Medulla oblongata (tissue), 1 donor: ENCODE data around the gene TMA16.
A peak's percentile ranks its signal among the peaks of the same experiment; 100 is the strongest.
"Not testable (repeated sequence)": the region's sequence is repeated elsewhere in the genome, so short reads cannot be mapped to it uniquely, and the experiment has no call there.

Experiments
- DNase-seq: peaks from one replicate; pipeline ENCODE4 v3.0.0-alpha.2; 2015; ENCODE audit errors: extremely low spot score

Gene TMA16

DNA sequence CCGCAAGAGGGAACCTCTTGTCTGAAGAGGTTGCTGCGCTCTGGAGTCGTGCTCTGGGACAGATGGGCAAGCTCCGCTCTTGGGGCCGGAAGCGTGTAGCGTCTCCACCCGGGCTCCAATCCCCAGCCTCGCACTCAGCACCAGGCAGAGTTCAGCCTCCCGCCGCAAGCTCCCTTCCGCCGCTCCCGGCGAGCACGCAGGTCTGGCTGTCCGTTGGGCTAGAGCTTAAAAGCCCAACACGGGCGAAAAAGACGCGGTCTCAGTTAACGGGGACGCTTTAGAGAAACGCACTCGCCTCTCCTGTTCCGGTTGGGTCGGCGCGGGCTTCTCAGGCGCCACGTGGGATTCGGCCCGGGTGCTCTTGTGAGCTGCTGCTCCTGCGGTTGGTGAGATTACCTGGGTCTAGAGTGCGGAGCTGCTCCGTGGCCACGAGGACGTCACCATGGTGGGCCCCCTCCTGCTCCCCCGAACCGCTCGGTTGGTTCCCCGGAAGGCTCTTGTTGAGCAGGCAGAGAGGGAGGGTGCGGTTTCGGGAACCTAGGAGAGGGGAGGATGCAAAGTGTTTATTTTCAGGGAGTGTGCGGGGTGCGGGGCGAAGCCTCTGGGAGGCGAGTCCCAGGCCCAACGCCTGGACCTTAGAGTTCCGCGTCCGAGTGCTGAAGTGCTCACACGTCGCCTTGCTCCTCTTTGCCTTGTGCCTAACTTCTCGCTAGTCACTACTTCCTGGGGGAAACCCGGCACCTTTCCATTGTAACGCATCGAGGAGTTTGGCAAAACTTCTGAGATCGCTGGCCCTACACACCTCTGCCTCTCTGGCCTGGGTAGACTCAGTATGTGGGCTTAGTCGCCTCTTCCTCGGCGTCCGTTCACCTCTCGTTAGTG lies at the start of gene TMA16:
Gene TMA16, plus strand, starts transcription at position 331 of the 882 bp plus-strand sequence. Its CDS starts 112 bp downstream, at position 443.
- DNase-seq = peak; percentile 84

DNA sequence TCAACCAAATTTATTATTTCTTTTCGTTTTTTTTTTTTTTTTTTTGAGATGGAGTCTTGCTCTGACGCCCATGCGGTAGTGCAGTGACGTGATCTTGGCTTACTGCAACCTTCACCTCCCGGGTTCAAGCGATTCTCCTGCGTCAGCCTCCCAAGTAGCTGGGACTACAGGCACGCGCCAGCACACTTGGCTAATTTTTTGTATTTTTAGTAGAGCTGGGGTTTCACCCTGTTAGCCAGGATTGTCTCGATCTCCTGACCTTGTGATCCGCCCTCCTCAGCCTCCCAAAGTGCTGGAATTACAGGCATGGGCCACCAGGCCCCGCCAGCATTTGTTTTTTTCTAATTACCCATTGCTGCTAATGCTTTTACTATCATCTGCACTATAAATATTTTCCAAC lies 47.5 kb upstream of the TMA16 start:
- not testable (repeated sequence) for DNase-seq

DNA sequence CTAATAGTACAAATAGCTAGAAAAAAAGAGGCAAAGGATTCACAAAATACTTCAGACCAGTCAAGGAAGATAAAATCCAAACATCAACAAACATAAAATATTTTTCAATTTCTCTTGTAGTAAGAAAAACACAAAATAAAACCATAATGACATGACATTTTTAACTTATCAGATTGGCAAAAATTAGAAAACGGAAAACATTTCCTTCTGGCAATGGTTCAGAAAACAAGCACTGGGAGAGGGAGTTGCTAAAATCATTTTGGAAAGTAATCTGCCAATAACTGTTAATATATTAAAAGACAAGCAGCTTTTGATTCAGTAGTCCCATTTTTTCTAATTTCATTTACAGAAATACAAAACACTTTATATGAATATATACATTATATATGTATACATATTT lies 47.0 kb upstream of the TMA16 start:
- no peak for DNase-seq

DNA sequence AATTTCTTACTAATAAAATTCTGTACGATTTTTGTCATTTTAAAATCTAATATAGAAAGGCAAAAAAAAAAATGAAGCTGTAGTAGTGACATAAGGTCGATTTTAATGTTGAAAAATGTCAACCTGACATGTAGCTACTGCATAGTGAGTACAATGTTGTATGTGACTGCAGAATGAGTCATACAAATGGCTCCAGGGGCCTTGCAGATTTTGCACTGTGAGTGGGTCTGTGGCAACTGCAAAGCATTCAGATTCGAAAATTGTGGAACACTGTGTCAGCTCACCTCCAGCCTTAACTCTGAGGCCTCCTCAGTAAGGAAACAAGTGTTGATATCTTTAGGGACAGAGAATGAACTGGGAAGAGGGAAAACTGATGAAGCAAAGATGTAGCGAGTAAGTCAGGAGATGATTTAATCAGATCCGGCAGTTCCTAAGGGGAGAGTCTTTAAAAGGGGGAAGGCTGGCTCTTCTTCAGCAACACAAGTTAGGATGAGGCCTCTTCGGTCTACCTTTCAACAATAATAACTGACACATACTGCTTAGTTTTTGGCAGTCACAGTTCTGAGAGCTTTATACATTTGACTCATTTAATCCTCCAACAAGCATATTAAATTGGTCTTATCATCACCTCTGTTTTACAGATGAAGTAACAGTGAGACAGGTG lies 45.8 kb upstream of the TMA16 start:
- DNase-seq = no peak

DNA sequence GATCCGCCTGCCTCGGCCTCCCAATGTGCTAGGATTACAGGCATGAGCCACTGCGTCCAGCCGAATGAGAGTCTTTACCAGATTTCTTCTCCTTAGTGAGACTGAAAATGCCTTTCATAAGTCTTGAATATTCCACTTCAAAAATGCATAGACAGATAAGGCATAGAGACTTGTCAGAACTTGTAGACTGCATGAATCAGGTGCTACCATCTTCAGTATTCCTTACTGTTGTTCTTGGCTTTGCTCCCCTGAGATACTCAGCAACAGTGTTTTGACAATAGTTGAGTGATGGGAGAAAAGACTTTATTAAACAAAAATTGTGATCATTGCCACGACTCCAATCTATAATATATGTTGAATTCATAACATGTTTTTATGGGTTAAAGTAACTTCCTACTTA lies 31.9 kb upstream of the TMA16 start:
- no peak for DNase-seq

DNA sequence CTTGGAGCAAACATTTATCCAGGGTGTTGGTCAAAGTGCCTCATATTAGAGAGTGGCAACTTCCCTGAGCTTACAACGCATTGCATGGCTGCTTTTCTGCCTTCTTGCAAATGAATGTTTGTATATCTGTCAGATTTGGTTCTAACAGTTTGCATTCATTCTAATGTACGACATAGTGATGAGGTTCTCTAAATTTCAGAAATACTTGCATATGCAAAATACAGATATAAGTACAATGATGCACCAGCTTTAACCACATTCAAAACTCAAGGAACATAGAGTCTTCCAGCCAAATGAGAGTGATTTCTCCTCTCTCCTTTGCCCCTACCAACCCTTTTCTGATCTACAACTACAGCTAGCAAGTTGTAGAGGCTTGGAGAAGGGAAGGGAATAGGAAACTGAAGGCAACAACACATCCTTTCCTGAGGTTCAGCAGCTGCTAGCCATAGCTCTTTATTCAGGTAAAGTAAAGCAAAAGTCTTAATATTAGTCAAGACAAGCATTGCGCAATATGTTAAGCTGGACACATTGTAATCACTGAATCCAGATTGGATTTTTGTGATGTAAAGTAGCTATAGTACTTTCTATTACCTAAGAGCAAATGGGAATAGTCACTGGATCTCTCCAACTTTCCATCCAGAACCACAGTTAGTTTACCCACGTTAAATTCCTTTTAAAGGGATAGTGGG lies 27.3 kb upstream of the TMA16 start:
- DNase-seq = no peak

DNA sequence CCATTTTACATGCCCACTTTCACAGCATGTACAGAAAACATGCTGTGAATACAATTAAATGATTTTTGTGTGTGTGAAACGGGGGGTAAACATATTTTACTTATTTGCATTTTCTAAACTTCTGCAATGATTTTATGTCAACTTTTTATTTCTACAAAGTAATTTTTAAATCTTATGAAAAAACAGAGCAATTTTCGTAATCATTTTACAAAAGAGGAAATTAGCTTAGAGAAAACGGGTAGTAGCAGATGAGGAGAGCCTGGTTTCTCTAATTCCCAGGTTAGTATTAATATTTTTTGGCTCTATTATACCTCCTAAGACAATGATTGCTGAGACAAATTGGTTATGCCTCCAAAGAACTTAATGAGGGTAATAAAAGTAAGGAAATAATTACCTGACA lies 24.1 kb upstream of the TMA16 start:
- no peak for DNase-seq

DNA sequence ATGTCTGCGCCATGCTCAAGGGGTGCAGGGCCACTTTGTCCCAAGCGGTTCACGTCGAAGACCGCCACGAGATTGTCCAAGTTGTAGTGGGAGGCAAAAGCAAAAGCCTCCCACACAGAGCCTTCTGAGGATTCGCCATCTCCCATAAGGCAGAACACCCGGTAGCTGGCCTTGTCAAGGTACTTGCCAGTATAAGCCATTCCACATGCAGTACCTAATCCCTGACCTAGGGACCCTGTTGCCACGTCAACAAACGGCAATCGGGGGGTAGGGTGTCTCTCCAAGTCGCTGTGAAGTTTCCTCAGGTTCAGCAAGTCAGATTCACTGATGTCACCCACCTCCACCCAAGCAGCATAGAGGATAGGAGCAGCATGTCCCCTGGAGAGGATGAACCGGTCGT lies 21.4 kb upstream of the TMA16 start:
- no peak for DNase-seq

DNA sequence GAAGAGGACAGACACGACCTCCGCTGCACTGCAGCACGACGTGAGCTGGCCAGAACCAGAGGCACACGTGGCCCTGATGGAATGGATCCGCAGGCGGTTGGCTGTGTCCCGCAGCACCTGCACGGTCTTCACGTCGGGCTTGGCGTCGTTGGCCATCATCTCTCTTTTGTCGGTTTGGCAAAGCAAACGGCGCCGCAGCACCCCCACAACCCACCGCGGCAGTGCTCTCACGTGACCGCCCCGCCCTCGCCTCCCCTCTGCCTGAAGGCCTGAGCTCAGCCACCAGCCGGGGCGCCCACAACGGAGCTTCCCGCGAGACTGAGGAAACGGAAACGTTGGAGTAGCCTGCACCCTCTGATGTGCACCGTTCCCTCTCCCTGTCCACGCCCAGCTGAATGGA lies 20.9 kb upstream of the TMA16 start, which contains the start of gene TKTL2:
Gene TKTL2, minus strand, starts transcription at position 179 of the 400 bp plus-strand sequence. Its CDS starts 20 bp downstream, at position 159.
- DNase-seq = no peak

DNA sequence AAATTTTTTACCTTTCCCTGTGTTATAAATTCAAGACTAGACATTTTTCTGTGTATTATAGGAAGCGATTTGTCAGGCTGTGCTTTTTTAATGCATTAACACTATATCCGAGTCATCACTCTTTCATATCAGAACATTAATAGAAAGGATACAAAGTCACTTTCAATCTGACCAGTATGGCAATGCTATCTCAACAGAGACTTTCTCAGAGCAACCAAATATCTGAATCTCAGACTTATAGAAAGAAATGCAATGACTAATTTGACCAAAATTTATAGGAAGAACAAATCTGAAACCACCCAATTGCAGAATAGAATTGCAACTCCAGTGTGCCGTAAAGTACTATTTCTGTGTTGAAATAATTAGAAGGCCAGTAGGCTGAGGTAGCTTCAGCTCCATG lies 20.5 kb upstream of the TMA16 start:
- no peak for DNase-seq

DNA sequence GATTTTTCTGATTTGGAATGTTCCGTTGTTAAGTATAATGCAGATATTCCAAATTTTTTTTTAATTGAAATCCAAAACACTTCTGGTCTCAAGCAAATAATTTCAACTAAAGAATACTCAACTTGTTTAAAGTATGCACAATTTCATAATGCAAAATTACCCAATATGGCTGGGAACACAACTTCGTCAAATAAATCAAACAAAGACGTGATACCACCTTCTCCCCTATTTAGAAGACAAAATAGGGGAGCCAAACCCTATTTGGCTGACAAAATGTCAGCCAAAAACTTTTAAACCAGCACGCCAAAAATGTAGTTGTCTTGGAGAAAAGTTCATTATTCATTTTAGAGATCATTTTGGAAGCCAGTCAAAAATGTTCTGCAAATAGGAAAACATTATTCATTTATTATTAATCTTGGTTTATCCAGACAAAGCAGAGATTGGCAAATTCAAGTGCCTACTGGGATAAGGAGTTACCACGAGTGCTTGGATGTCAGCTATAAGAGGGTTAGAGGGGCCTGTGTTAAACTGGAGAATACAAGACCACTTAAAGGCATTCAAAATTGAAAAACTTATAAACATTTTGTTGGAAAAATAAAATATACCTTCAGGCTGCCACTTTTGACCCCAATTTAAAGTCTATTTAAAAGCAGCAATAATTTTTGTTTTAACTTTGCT lies 17.6 kb upstream of the TMA16 start:
- no peak for DNase-seq

DNA sequence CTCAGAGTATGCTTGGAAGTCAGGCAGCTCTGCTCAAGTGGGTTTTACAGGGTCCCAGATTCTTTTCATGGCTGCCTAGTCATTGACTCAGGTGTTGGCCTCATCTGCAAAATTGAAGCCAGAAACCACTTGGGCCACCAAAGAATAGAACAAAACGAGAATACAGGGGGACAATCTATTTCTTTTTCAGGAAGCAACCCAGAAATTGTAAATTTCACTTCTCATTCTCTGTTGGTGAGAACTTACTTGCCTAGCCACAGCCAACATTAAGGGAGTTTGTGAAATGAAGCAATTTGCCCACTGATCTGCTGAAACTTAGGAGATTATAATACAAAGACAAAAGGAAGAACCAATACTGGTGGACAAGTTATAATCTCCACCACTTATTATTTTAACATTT lies 12.3 kb upstream of the TMA16 start:
- peak; percentile 52 for DNase-seq

DNA sequence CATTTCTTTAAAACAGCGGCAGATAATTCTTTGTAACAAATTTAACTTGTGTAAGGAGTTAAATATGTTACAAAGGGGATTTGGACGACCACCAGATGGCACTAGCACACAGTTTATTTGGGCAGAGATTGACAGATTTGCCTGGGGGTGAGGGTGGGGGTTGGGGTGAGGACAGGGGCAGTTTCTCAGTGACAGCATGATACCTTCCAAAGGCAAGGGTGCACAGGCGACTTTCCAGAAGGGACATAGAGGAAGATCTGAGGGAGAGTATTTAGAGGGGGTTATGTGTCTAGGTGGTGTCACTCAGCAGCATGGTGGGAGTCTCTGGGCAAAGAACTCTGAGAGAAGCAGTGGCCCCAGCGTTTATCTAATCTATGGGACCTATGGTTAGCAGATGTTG lies 9.6 kb upstream of the TMA16 start:
- peak; percentile 71 for DNase-seq

DNA sequence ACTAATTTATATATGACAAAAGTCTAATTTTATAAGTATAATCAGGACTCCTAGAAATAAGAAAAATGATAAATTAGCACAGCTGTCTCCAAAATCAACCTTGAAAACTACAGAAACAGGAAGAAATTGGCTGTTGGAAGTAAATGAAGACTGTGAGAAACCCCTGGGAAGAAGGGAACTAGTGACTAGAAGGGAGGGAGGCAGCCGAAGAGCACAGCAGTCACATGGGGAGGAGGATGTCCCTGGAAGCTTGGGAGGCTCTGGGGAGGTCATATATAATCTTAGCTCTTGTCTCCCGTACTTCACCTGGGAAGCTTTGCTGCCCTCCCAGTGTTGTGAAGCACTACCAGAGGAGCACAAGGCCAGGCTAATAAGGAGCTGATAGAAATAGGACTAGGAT lies 8.9 kb upstream of the TMA16 start:
- DNase-seq = no peak

DNA sequence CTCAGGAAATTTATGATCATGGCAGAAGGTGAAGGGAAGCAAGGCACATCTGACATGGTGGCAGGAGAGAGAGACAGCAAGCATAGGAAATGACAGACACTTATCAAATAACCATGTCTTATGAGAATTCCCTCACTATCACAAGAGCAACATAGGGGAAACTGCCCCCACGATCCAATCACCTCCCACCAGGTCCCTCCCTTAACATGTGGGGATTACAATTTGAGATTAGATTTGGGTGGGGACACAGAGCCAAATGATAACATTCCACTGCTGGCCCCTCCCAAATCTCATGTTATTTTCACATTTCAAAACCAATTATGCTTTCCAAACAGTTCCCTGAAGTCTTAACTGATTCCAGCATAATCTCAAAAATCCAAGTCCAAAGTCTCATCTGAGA lies 8.2 kb upstream of the TMA16 start:
- DNase-seq = no peak

DNA sequence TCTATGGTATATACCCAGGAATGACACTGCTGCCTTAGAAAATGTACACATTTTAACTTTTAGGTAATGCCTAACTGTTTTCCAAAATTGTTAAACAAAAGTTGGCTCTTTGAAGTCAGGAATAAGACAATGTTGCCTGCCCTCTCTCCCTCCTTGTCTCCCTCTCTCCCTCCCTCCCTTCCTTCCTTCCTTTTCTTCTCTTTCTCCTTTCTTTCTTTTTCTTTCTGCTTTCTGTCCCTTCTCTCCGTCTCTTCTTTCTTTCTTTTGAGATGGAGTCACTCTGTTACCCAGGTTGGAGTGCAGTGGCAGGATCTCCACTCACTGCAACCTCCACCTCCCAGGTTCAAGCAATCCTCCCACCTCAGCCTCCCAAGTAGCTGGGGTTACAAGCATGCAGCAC lies 4.6 kb upstream of the TMA16 start:
- no peak for DNase-seq

DNA sequence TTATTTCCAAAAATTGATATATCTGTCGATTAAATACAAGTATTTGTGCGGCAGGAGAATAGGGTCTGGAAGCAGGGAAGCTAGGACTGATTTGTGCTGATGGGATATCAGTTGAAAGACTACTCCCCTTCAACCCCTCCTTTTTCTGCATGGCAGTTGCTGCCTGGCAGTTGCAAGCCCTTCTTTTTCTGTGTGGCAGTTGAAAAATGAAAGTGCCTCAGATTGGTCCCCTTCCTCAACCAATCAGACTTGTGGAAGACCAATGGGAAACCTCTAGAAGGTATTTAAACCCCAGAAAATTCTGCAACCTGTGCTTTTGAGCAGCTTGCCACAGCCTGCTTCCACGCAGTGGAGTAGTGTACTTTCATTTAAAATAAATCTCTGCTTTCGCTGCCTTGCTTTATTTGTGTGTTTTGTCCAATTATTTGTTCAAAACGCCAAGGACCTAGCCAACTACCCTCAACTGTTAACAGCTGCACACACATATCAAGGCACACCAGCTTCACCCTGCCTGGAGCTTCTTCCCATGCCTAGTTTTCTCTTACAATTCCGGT lies 1.5 kb upstream of the TMA16 start:
- DNase-seq = peak; percentile 40

DNA sequence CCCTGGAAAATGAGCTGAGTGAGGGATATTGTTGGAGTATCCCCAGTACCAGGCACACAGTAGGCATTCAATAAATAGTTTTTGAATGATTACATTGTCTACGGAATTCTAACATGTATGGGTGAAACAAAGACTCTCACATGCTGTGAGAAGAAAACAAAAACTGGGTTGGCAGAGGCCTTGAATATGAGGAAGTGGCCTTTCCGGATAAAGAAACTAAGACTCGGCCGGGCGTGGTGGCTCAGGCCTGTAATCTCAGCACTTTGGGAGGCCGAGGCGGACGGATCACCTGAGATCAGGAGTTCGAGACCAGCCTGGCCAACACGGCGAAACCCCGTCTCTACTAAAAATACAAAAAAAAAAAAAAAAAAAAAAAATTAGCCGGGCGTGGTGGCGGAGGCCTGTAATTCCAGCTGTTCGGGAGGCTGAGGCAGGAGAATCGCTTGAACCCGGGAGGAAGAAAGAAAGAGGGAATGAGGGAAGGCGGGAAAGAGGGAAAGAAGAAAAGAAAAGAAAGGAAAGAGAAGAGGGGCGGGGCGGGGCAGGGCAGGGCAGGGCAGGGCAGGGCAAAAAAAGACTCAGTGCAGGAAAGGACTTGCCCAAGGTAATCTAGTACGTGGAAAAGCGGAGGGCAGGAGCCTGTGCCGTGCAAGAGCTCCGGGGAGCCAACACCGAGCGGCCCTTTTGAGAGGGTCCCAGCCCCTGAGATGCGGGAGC lies 689 bp upstream of the TMA16 start:
- peak; percentile 40 for DNase-seq

DNA sequence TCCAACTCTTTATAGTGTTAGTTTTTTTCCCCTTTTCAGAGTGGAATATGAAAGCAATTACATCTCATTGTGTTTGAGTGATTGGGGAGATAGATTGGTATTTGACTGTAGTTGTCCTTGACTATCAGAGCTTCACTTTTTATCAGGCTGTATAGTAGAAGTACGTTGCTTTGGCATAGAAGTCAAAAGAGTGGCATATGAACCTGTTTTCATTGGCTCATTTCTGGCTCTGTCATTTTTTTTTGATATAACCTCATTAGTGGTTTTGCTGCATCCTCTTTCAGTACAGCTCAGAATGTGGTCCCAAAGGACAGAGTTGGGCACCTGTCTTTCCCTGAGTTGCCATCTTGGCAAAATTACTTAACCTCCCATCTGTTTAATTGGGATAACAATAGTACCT lies 1.4 kb downstream of the TMA16 start:
- no peak for DNase-seq

DNA sequence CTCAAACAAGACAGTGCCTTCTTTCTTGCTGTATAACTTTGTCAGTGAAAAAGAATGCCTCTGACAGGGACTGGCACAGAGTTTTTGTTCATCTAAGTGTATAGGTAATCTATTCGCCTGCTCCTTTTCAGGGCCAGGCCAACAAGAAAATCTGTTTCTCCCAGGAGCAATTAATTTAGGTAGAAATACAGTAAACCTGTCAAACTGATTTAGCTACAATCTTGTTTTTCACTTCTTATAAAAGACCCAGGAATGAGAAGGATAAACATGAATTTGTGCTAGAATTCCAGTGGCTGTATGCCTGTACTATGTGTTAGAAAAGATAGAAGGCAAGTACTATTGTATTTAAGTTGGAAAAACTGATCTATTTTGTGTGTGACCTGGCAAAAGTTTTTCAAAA lies 6.1 kb downstream of the TMA16 start:
- DNase-seq = no peak

DNA sequence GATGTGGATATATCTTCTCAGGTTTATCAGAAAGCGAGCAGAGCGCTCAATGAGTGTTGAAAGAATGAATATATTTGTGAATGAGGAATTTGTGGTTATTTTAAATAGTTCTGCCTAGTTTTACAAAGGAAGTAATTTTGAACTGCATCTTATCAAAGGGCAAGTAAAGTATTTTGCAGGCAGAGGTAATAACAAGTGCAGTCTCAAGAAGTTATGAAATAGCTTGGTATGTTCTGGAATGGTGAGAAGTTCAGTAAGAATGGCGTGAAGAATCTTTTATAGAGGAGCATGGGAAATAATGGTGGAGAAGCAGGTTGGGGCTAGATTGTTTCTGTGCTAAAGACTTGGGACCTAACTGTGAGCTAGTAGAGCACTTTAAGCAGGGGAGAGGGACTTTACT lies 10.9 kb downstream of the TMA16 start:
- no peak for DNase-seq
